Neural cell (in vitro differentiated cells): ENCODE measurements around the gene TECPR1. TPM values are rescaled to one million over a fixed set of nuclear protein-coding genes. Genes with fewer than 3 reads are reported as not detected.

Source experiments
- H2AFZ ChIP-seq: fragments of 200-600, 300-800 bp; sonication (generic), shearing (Covaris generic); 2 replicates; pipeline ENCODE4 v1.6.0; 2014; ENCODE audit warnings: low read depth, mild to moderate bottlenecking, antibody characterized with exemption, low read length, moderate library complexity
- H3F3A ChIP-seq: fragments of 200-600 bp; shearing (Covaris generic); 2 replicates; pipeline ENCODE4 v1.6.1; 2016; ENCODE audit warnings: mild to moderate bottlenecking, moderate library complexity, mixed read lengths, antibody characterized with exemption, low read length; ENCODE audit not compliant: insufficient read depth, poor library complexity, severe bottlenecking
- H3K27ac ChIP-seq: fragments of 200-600, 300-800 bp; sonication (generic), shearing (Covaris generic); 2 replicates; pipeline ENCODE4 v1.5.1; 2014; ENCODE audit warnings: mild to moderate bottlenecking, low read length, moderate library complexity
- H3K27me3 ChIP-seq: fragments of 300-800, 200-600 bp; sonication (generic), shearing (Covaris generic); 2 replicates; pipeline ENCODE4 v1.6.0; 2014; ENCODE audit warnings: mild to moderate bottlenecking, low read depth, low read length, moderate library complexity; ENCODE audit not compliant: insufficient read depth
- H3K36me3 ChIP-seq: fragments of 300-800, 200-600 bp; sonication (generic), shearing (Covaris generic); 2 replicates; pipeline ENCODE4 v1.5.1; 2014; ENCODE audit warnings: mild to moderate bottlenecking, antibody characterized with exemption, low read length, moderate library complexity; ENCODE audit not compliant: insufficient read depth
- H3K4me2 ChIP-seq: fragments of 300-800, 200-600 bp; sonication (generic), shearing (Covaris generic); 2 replicates; pipeline ENCODE4 v1.6.0; 2014; ENCODE audit warnings: mild to moderate bottlenecking, low read length
- H3K4me3 ChIP-seq: fragments of 300-800, 200-600 bp; sonication (generic), shearing (Covaris generic); 2 replicates; pipeline ENCODE4 v1.5.1; 2014; ENCODE audit warnings: mild to moderate bottlenecking, low read length, moderate library complexity
- H3K79me2 ChIP-seq: fragments of 200-600 bp; shearing (Covaris generic); replicated peaks from 2 replicates; pipeline ENCODE4 v1.6.0; 2014; ENCODE audit warnings: mild to moderate bottlenecking, low read length, moderate library complexity; ENCODE audit not compliant: insufficient read depth
- H3K9ac ChIP-seq: fragments of 300-800, 200-600 bp; sonication (generic), shearing (Covaris generic); 2 replicates; pipeline ENCODE4 v1.6.1; 2016; ENCODE audit warnings: mild to moderate bottlenecking, low read length, mixed read lengths
- H3K9me2 ChIP-seq: fragments of 200-600 bp; shearing (Covaris generic); 2 replicates; pipeline ENCODE4 v1.6.1; 2016; ENCODE audit warnings: mild to moderate bottlenecking, low read length, mixed read lengths; ENCODE audit not compliant: insufficient read depth
- H3K9me3 ChIP-seq: fragments of 200-600, 300-800 bp; sonication (generic), shearing (Covaris generic); 2 replicates; pipeline ENCODE4 v1.6.1; 2016; ENCODE audit warnings: mild to moderate bottlenecking, mixed run types, low read length, moderate library complexity, mixed read lengths
- H4K20me1 ChIP-seq: fragments of 200-600 bp; shearing (Covaris generic); 2 replicates; pipeline ENCODE4 v1.6.1; 2016; ENCODE audit warnings: mild to moderate bottlenecking, mixed run types; ENCODE audit not compliant: insufficient read depth
- EP300 ChIP-seq: fragments of 450-650 bp; conservative IDR thresholded peaks from 2 replicates; pipeline ENCODE4 v1.6.1; 2014; ENCODE audit warnings: antibody characterized with exemption, mild to moderate bottlenecking, moderate library complexity; ENCODE audit not compliant: poor library complexity, severe bottlenecking
- EZH2 ChIP-seq: fragments of 200-600, 300-800 bp; shearing (Covaris generic), sonication (generic); IDR thresholded peaks from 2 replicates; pipeline ENCODE4 v1.6.1; 2014; ENCODE audit warnings: antibody characterized with exemption, low read length, borderline replicate concordance, mild to moderate bottlenecking; ENCODE audit not compliant: insufficient read depth, poor library complexity, severe bottlenecking
- MXI1 ChIP-seq: fragments of 450-650 bp; conservative IDR thresholded peaks from 2 replicates; pipeline ENCODE4 v1.6.1; 2014; ENCODE audit warnings: antibody characterized with exemption, mild to moderate bottlenecking; ENCODE audit not compliant: poor library complexity, severe bottlenecking
- POLR2AphosphoS5 ChIP-seq: IDR thresholded peaks from 2 replicates; pipeline ENCODE4 v1.6.1; 2012
- RAD21 ChIP-seq: fragments of 450-650 bp; conservative IDR thresholded peaks from 2 replicates; pipeline ENCODE4 v1.6.1; 2014; ENCODE audit warnings: antibody characterized with exemption, mild to moderate bottlenecking, moderate library complexity
- SMC3 ChIP-seq: fragments of 450-650 bp; conservative IDR thresholded peaks from 2 replicates; pipeline ENCODE4 v1.6.1; 2014; ENCODE audit warnings: antibody characterized with exemption, mild to moderate bottlenecking, moderate library complexity; ENCODE audit not compliant: poor library complexity
- TAF1 ChIP-seq: IDR thresholded peaks from 2 replicates; pipeline ENCODE4 v1.6.1; 2012; ENCODE audit warnings: low read depth
- polyA plus RNA-seq: library from polyadenylated mRNA; depleted of rRNA; stranded (reverse); fragments of >200 nt; gene quantifications from 2 replicates; pipeline ENCODE4 v1.2.3, GENCODE V29; 2014
- TF ChIP-seq, protein P1 (sequence below): IDR thresholded peaks from 2 replicates; pipeline ENCODE4 v1.6.1; 2012; ENCODE audit warnings: borderline replicate concordance
- TF ChIP-seq, protein P2 (sequence below): fragments of 450-650 bp; IDR thresholded peaks from 2 replicates; pipeline ENCODE4 v1.5.1; 2014; ENCODE audit warnings: antibody characterized with exemption, mild to moderate bottlenecking, moderate library complexity; ENCODE audit not compliant: poor library complexity, severe bottlenecking

TECPR1 gene
- polyA plus RNA-seq, 1 donor from 2014 or later = 46.6 TPM

DNA sequence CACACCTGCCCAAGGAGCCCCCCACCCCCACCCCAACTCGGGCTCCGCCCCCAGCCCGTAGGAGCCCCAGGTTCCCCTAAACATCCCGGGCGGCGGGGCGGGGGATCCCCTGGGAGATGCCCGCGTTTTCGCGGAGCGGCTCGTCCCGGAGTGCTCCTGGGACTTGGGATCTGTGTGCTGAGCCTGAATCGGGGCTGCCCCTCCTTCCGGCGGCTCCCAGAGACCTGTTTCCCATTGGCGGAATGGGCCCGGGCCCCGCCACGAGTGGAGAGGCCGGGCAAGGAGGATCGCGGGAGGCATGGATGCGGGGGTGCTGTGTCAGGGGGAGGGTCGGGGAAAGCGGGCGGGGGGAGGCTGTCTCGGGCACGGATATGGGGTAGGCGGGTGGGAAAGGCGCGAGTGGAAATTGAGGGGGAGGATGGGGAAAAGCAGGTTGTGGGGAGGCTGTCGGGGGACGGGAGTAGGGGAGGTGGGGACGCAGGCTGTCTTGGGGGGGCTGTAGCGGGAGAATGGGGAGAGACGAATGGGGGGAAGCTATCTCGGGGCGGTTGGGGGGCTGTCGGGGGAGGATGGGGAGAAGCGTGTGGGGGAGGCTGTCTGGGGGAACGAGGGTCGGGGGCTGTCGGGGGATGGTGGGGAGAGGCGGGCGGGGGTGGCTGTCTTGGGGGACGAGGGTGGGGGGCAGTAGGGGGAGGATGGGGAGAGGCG, 41.4 kb downstream of the TECPR1 start:
- no peaks in the 10 kb centered on the region for H4K20me1 ChIP-seq
- TF ChIP-seq MXI1 (no peak), SMC3 (no peak), POLR2AphosphoS5 (no peak), RAD21 (no peak)
- TF ChIP-seq, protein P1, sequence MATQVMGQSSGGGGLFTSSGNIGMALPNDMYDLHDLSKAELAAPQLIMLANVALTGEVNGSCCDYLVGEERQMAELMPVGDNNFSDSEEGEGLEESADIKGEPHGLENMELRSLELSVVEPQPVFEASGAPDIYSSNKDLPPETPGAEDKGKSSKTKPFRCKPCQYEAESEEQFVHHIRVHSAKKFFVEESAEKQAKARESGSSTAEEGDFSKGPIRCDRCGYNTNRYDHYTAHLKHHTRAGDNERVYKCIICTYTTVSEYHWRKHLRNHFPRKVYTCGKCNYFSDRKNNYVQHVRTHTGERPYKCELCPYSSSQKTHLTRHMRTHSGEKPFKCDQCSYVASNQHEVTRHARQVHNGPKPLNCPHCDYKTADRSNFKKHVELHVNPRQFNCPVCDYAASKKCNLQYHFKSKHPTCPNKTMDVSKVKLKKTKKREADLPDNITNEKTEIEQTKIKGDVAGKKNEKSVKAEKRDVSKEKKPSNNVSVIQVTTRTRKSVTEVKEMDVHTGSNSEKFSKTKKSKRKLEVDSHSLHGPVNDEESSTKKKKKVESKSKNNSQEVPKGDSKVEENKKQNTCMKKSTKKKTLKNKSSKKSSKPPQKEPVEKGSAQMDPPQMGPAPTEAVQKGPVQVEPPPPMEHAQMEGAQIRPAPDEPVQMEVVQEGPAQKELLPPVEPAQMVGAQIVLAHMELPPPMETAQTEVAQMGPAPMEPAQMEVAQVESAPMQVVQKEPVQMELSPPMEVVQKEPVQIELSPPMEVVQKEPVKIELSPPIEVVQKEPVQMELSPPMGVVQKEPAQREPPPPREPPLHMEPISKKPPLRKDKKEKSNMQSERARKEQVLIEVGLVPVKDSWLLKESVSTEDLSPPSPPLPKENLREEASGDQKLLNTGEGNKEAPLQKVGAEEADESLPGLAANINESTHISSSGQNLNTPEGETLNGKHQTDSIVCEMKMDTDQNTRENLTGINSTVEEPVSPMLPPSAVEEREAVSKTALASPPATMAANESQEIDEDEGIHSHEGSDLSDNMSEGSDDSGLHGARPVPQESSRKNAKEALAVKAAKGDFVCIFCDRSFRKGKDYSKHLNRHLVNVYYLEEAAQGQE = no peak
- no peaks in the 10 kb centered on the region for H3K9me3 ChIP-seq
- H3K4me3 ChIP-seq = no peak overlapping the region
- H3K27ac ChIP-seq = no peak overlapping the region
- H2AFZ ChIP-seq = no peak overlapping the region
- H3F3A ChIP-seq = no peaks in the 10 kb centered on the region
- no peak overlapping the region for H3K9ac ChIP-seq
- no peaks in the 10 kb centered on the region for H3K79me2 ChIP-seq
- no peaks in the 10 kb centered on the region for H3K9me2 ChIP-seq
- H3K4me2 ChIP-seq = no peak overlapping the region
- peaks cover 3% of the 10 kb centered on the region for H3K27me3 ChIP-seq
- H3K36me3 ChIP-seq = no peaks in the 10 kb centered on the region

DNA sequence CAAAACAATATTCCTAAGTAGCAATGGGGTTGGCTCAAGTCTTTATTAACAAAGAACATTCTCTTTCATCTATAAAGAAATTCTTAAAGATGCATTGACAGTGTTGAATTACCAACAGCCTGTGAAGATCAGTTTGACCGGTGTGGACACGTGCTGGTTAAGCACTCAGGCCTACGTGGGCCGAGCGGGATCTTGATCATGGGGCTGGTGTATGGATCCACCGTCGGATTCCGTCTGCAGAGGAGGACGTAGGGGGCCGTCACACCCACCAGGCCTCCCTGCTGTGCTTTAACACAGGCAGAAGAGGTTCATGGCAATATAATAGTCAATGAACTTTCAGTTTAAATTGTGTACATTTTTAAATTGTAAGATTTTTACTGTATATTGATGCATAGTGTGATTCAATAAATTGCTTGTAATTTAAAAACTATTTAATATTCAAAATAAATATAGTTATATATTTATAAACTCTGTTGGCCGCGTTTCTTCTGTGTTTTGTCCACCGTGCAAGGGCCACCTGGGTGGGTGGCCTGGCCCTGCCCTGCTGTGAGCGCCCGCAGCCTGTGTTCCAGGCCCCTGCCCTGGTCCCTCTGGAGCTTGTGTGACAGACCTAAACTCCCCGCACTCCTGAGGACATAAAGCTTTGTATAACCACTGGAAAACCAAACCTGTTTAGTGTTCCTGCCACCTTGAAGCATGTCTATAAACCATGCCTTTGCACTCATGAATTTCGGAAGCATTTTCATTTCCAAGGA, 42.7 kb downstream of the TECPR1 start:
- no peak for TF ChIP-seq EZH2
- TF ChIP-seq SMC3 = no peak
- TF ChIP-seq POLR2AphosphoS5 = no peak
- Histone ChIP-seq H3K36me3 (no peaks in the 10 kb centered on the region), H3K9me2 (no peaks in the 10 kb centered on the region), H3K27ac (no peak overlapping the region), H3K4me2 (no peak overlapping the region), H2AFZ (no peak overlapping the region), H3K9ac (no peak overlapping the region), H3K27me3 (peaks cover 3% of the 10 kb centered on the region), H3F3A (no peaks in the 10 kb centered on the region), H3K4me3 (no peak overlapping the region), H3K79me2 (no peaks in the 10 kb centered on the region), H4K20me1 (no peaks in the 10 kb centered on the region), H3K9me3 (no peaks in the 10 kb centered on the region)

DNA sequence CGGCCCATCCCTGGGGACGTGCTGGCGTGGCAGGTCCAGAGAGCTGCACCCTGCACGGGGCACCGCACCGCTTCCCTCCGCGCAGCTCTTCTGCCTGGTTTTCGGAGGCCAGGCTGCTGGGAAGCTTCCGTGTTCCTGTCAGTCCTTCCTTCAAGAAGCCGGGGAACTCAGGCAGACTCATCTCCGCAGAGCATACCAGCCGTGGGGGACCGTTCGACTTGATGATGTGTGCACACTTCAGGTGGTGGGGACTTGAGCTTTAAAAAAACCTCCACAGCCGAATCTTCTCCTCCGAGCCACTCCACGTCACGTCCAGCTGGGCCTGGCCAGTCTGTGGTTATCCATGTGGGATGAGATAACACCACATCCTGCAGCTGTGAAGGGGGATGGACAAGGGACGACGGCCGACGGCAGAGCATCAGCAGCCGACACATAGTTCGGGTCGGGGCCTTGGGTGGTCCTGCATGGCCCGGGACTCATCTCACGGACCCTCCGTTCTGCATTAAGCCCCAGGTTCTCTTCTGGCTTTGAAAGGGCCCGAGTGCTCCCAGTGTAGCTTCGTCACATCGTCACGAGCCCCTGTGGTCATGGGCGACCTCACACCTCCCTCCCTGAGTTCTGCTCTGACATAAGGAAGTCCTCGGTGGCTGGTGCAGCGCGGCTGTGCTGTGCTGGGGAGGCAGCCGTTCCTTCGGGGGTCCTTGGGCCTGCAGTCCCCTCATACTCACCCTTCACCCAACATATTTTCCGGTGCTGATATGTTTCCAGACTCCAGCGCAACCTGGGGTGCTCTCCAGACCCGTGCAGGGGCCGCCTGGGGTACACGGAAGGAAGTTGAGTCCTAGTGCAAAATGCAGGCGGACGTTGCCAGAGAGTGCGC, 45.3 kb downstream of the TECPR1 start:
- no peaks in the 10 kb centered on the region for H3K36me3 ChIP-seq
- no peak overlapping the region for H3K27ac ChIP-seq

More for the DNA sequence above, 45.3 kb downstream of the TECPR1 start:
- Histone ChIP-seq H3K79me2 (no peaks in the 10 kb centered on the region), H3K9ac (no peak overlapping the region), H3K4me2 (no peak overlapping the region), H4K20me1 (no peaks in the 10 kb centered on the region), H3K9me2 (no peaks in the 10 kb centered on the region), H3K4me3 (no peak overlapping the region), H3F3A (no peaks in the 10 kb centered on the region), H3K27me3 (peaks cover 3% of the 10 kb centered on the region), H2AFZ (no peak overlapping the region), H3K9me3 (no peaks in the 10 kb centered on the region)
- no peak for TF ChIP-seq RAD21
- TF ChIP-seq EP300 = no peak
- TF ChIP-seq MXI1 = no peak
- no peak for TF ChIP-seq SMC3
- no peak for TF ChIP-seq EZH2
- TF ChIP-seq TAF1 = no peak
- TF ChIP-seq, protein P2, sequence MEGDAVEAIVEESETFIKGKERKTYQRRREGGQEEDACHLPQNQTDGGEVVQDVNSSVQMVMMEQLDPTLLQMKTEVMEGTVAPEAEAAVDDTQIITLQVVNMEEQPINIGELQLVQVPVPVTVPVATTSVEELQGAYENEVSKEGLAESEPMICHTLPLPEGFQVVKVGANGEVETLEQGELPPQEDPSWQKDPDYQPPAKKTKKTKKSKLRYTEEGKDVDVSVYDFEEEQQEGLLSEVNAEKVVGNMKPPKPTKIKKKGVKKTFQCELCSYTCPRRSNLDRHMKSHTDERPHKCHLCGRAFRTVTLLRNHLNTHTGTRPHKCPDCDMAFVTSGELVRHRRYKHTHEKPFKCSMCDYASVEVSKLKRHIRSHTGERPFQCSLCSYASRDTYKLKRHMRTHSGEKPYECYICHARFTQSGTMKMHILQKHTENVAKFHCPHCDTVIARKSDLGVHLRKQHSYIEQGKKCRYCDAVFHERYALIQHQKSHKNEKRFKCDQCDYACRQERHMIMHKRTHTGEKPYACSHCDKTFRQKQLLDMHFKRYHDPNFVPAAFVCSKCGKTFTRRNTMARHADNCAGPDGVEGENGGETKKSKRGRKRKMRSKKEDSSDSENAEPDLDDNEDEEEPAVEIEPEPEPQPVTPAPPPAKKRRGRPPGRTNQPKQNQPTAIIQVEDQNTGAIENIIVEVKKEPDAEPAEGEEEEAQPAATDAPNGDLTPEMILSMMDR = no peak
- TF ChIP-seq, protein P1 = no peak
- TF ChIP-seq POLR2AphosphoS5 = no peak
